GM20431 (cell line): ENCODE data around the gene PCBP4.
"Not testable (repeated sequence)": the region's sequence is repeated elsewhere in the genome, so short reads cannot be mapped to it uniquely, and the experiment has no call there.

Experiments
- in situ Hi-C: fragments of 300-500 bp; cut with MseI, MboI; formaldehyde crosslinking; loops from one replicate; pipeline ENCODE4 v1.15.0; 2020; ENCODE audit warnings: low sequenced_read_pairs; ENCODE audit not compliant: unreplicated experiment

The PCBP4 gene

DNA sequence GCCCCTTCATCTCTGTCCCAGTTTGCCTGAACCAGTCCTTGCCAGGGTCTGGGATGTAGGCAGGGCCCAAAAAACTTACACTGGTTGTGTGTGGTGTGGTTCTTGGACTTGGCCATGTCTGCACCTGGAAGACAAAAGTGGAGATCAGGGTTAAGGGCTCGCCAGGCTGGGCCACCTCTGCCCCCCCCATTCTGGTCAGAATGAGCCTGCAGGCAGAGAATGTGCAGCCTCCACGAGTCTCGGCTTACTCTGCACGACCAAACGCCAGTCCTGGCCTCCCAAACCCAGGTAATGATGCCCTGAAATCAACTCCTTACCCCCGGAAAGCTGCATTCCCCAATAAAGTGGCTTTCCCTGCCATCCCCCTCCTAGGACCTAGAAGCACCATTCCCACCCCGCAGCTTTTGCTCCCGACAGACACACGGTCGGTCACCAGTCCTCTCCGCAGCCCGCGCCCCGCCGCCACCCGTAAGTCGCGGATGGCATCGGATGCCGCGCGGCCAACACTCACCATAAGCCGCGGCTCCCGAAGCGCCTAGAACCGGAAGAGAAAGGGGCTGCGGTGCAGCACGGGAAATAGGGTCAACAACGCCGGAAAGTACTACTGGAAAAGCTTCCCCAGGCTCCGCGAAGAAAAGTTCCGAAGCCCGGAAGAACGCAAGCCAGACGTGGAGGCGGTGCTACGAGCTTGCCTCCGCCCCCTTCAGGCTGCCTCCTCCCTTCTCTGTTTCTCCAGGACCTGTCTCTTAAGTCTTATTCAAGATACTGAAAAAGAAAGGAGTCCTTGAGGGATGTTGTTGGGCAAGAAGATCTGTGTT lies 28.3 kb upstream of the PCBP4 start, which contains the start of gene RPL29:
TSS of gene RPL29 (minus strand) at position 550 of the 818 bp plus-strand sequence. CDS start at position 116, 434 bp downstream.
- in situ Hi-C loops = no loop called here

DNA sequence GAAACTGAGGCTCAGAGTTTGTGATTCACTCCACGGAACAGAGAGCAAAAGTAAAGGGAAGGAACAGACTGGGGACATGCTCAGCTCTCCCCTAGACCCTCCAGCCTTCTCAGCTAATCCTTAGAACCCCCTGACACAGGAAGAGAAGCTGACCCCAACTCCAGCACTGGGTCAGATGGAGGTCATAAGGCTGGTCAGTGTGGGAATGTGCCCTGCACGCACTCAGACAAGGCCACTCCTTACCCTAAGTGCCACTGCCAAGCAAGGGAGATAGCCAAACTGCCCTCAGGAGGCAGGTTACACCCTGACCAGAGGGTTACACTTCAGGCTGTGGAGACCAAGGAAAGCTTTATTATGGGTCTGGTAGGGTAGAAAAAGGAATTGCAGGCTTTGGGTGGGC lies 27.3 kb upstream of the PCBP4 start:
- in situ Hi-C loops = no loop called here

DNA sequence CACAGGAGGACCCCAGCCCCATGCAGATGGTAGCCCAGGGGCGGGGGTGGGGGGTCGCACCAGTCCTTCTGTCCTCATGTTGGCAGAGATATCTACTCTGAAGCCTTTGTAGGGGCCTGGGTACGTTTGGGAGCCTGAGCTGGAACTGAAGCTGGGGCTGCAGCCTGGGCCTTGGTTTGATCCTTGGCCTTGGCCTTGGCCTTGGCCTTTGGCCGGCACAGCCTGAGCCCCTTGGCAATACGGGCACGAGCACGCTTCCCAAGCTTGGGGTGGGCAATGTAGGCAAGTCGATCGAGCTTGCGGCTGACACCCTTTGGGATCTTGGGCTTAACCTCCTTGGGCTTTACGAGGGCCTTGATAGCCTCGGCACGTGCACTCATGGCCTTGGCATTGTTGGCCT lies 26.4 kb upstream of the PCBP4 start:
- in situ Hi-C loops = not testable (repeated sequence)

DNA sequence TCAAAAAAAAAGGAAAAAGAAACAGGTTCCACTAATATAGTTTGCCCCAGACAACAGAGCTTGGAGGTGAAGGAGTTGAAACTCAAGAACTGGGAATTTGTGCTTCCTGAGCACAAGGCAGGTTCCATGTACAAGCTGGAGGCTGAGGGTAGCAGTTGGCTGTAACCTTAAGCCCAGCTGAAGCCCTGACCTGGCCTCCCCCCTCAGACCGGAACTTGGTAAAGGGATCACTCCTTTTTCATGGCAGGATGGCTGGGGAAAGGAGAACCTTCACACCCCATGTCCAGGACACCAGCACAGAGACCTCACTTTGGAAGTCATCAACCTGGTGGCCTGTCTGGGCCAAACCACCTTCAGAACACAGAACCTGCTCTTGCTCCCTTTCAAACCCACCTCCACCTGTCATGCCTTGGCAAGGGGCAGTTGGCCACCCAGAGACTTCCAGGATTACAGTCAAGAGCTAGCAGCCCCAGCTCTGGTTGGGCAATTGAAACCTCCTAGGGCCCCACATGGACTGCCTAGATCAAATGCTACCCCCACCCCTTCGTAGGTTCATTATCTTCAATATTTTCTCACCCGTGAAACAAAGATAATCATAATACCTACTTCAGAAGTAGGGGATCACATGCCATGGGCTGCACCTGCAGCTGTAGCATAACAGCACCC lies 24.9 kb upstream of the PCBP4 start:
- in situ Hi-C loops = no loop called here

DNA sequence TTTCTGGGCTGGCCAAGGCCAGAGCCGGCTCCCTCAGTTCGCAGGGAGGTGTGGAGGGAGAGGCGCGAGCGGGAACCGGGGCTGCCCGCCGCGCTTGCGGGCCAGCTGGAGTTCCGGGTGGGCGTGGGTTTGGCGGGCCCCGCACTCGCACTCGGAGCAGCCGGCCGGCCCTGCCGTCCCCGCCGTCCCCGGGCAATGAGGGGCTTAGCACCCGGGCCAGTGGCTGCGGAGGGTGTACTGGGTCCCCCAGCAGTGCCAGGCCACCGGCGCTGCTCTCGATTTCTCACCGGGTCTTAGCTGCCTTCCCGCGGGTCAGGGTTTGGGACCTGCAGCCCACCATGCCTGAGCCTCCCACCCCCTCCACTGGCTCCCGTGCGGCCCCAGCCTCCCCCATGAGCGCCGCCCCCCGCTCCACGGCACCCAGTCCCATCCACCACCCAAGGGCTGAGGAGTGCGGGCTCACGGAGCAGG lies 23.3 kb upstream of the PCBP4 start:
- in situ Hi-C loops = not testable (repeated sequence)

DNA sequence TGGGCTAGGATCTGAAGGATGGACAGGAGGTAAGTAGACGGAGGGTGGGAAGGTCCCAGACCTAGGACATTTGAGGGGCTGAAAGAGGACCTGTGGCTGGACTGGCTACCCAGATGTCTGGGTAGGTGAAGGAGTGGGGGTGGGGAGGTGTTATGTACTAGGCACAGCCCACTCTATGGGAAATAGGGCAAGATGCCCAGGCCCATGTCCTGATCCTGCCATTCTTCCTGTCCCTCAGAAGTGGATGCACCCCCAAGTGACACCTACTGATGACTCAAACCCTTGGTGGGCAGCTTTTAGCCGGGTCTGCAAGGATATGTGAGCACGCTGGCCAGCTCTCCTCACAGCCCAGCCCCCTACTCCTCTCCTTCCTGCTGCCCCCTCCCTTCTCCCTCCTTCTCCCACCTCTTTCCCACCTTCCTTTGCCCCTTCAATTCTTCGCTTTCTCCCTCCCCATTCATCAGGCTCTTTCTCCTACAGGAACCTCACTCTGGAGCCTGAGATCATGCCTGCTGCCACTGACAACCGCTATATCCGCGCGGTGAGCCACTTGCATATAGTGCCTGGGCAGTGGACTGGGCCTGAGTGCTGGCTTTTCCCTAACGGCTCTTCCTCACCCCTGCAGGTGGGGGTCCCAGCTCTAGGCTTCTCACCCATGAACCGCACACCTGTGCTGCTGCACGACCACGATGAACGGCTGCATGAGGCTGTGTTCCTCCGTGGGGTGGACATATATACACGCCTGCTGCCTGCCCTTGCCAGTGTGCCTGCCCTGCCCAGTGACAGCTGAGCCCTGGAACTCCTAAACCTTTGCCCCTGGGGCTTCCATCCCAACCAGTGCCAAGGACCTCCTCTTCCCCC lies 21.3 kb upstream of the PCBP4 start:
- in situ Hi-C loops = no loop called here

DNA sequence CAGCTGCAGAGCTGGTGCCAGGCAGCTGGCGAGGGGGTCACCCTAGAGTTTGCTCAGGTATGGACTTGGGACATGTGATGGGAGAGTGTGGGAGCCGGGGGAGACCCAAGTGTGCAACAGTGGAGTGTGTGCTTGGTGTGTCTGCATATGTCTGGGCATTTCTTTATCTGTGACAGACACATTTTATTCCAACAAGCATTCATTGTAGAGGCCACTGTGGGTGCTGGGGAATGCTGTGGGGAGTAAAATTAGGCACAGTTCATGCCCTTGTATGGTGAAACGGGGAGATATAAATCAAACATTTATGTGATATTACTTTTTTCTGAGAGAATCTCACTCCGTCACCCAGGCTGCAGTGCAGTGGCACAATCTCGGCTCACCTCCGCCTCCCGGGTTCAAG lies 20.3 kb upstream of the PCBP4 start:
- in situ Hi-C loops = no loop called here

DNA sequence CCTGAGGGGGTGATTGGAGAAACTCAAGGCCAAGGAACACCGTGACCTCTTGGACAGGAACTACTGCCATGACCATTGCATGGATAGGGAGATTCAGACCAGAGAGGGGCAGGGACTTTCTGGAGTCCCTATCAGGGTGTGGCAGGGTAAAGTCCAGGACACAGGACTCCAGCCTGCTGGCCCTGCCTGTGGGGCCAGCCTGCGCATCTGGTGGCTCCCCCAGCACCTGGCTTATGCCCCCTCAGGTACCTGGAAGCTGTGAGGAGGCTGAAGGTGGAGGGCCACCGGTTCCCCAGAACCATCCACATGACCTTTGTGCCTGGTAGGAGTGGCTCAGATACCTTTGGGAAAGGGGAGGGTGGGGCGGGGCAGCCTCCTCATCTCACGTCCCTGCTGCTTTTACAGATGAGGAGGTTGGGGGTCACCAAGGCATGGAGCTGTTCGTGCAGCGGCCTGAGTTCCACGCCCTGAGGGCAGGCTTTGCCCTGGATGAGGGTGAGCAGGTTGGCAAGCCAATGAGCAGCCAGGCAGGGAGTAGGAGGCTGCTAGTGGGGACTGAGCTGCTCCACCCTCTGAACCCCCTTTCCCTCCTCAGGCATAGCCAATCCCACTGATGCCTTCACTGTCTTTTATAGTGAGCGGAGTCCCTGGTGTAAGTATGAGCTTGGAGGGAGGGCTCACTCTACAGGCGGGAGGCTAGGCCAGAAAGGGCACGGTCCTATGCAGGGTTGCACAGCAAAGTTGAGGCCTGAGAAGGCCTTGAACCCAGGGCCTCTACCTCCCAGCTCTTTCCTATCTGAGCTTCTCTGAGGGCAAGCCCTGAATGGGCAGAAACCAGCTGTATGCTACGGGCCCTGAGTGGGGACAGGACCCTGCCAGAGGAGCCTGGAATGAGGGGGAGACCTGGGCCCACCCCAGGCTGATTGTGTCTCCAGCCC lies 19.0 kb upstream of the PCBP4 start:
- in situ Hi-C loops = no loop called here

DNA sequence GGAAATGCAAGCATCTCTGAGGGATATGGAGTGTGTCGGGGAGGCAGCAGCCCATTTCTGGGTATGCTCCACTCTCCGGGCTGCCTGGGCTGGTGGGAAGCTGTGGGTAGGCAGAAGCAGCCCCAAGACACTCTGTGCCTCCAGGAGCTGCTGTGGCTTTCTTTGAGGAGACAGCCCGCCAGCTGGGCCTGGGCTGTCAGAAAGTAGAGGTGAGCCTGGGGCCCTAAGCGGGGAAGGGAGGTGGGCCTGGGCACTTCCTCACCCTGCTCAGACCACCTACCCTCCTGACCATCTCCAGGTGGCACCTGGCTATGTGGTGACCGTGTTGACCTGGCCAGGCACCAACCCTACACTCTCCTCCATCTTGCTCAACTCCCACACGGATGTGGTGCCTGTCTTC lies 17.8 kb upstream of the PCBP4 start:
- in situ Hi-C loops = no loop called here

DNA sequence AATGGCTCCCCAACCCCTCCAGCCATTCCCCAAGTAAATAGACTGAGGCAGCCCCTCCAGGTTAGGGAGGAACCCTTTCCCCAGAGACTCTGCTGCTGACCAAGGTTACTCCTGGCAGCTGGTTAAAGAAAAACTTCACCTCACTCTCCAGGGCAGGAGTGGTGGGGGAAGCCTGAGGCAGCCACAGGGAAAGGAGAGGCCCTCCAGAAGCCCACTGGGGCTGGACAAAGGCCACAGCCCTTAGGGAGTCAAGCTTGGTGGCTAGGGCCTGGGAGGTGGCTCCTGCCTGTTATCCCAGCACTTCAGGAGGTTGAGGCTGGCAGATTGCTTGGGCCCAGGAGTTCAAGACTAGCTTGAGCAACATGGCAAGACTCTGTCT lies 17.0 kb upstream of the PCBP4 start:
- in situ Hi-C loops = no loop called here

DNA sequence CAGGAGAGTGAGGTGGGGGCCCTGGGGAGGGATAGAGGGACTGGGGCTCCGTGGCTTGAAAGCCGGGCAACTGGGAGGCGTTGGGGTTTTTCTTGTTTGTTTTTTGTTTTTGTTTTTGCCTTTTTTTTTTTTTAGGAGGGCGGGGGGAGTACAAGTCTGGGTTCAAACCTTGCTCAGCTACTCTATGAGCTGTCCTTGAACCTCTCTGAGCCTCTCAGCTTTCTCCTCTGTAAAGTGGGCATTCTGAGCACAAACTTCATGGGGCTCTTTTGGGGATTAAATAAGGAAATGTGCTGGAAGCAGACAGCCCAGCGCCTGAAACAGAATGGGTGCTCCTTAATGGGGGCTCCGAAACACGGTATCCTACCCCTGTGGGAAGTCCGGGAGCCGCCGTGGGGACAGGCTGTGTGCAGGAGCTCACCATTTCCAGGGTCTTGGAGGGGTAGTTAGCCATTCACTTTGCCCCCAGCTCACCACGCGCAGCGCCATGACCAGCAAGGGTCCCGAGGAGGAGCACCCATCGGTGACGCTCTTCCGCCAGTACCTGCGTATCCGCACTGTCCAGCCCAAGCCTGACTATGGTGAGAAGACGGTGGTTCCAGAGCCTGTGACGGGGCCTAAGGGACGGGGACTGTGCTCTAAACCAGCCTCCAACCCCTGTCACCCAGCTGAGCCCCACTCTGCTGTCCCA lies 16.5 kb upstream of the PCBP4 start:
- in situ Hi-C loops = no loop called here

DNA sequence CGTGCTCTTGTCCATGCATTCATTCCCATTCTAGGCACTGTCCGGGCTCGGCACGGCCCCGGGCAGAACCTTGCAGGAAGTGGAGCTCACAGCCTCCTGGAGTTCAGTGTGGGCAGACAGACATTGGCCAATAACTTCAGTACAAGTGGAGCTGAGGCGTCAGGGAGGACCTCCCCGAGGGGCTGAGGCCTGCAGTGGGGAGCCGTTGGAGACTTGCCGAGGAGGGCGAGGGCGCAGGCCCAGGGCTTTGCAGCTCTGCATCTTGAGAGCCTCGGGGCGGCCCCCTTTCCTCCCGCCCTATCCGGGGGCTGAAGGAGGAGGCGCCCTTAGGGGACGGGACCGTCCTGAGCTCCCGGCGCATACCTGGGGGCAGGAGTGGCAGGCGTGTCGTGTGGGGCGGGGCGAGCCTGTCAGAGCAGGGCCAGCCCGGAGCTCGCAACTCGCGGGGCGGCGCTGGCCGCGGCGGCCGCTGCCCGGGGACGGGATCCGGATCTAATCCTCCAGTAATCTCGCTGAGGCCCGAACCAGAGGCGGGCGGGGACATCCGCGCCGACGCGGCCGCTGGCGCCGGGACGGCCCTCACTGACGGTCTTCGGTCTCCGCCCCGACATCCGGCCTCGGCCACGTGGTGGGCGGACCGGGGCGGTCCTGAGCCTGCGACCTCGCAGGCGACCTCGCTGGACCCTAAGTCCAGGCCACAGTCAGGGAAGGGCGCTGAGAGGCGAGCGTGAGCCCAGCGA lies 15.8 kb upstream of the PCBP4 start, which contains the start of gene ACY1:
TSS of gene ACY1 (plus strand) at position 698 of the 740 bp plus-strand sequence. CDS start 530 bp downstream, outside the sequence.
- in situ Hi-C loops = no loop called here

DNA sequence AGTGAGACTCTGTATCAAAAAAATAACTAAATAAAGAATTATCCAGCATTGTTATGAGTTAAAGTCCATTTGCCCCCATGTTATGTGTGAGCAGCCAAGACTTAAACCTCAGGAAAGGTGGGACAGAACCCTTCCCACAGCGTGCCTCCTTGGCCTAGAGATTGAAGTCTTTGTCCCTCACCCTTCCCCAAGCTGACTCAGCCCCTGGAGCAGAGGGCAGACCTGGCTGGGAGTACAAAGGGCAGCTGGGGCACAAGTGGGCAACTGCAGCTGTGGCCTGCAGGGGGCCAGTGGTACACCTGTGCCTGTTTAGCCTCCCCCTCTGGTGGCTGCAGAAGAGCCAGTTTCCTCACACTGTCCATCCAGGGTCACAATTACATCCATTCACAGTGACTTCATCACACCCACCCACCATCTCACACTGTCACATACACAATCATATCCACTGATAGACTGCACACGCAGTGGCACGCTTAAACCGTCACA lies 15.1 kb upstream of the PCBP4 start:
- in situ Hi-C loops = no loop called here

DNA sequence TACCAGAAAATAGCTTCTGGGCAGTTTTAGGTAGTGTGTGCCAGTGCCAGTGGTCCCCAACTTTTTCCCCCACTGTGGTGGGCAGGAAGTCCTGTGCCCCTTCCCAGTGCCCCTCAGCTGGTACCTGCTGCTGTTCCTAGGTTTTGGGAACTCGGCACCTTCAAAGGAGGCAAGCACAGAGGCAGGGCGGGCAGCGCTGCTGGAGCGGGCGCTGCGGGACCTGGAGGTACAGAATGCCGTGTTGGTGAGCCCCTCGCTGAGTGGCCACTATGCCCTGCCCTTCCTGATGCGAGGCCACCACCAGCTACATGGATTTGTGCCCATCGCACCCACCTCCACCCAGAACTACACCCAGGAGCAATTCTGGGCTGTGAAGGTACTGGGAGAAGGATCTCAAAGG lies 13.0 kb upstream of the PCBP4 start:
- in situ Hi-C loops = no loop called here

DNA sequence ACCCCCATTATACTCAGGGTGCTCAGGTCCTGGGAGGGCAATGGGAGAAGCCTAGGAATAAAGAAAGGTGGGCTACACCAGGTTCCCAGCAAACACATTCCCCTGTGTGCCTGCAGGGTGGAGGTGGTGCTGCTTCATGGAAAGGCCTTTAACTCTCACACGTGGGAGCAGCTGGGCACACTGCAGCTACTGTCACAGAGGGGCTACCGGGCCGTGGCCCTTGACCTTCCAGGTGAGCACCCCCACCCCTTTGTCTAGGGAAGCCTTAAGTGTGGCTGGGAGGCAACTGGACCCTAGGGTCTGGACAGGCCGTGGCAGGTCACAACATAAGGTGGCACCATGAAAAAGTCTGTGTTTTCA lies 10.9 kb upstream of the PCBP4 start:
- in situ Hi-C loops = no loop called here

DNA sequence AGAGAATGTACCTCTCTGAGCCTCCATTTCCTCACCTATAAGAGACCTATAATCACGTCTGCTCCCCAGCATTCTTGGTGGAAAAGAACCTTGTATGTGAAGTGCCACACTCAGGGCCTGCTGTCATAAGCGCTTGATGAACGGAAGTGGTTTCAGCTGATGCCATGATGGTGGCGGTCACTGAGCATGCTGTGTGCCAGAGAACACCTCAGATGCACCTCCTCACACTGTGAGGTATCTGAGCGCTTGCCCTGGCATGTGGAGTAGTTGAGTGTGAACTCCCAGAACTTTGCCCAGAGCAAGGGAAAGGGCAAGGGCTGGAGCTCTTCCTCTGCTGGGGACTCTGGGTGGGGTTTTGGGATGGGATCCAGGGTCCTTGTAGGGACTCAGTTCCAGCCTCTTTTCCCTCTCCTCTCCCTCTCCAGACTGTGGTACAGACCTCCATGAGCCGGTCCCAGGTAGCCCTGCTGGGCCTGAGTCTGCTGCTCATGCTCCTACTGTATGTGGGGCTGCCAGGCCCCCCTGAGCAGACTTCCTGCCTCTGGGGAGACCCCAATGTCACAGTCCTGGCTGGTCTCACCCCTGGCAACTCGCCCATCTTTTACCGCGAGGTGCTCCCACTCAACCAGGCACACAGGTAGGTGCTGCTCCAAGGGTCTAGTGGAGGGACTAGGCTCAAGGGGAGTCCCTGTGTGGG lies 10.3 kb upstream of the PCBP4 start:
- in situ Hi-C loops = no loop called here

DNA sequence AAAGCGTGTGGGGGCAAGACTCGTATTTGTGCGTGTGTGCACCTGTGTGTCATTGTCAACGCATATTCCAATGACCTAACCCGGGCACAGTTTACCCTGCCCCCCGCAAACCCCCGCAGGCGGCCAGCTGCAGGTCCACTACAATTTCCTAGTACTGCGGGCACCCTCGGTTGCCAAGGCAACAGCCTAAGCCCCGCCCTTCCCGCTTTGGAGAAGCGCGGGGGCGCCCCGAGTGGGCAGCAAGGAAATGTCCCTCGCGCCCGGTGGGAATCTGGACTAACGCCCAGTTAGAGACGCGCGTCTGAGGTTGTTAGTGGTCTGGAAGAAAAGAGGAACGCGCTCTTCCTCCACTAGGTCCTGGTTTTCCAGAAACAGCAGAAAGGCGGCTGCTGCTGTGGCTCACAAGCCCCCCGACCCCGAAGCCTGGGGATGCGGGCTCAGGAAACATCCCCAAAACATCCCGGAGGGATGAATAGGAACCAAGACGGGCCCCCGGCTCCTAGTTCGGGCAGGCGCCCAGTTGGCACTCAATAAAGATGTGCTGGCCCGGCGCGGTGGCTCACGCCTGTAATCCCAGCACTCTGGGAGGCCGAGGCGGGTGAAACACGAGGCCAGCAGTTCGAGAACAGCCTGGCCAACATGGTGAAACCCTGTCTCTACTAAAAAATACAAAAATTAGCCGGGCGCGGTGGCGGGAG lies 8.7 kb upstream of the PCBP4 start:
- in situ Hi-C loops = no loop called here
